OCI-M2 (cell line): ENCODE data around the gene SMYD3.
"Not testable (repeated sequence)": the region's sequence is repeated elsewhere in the genome, so short reads cannot be mapped to it uniquely, and the experiment has no call there.

ENCODE experiments used
- DNase-seq: peaks from one replicate; lab custom pipeline; 2025; ENCODE audit not compliant: unreplicated experiment; lab: John Stamatoyannopoulos, UW

Gene SMYD3

GRCh38 chr1:245971711-245972085, 535.4 kb downstream of the SMYD3 start:
- no peak for DNase-seq

GRCh38 chr1:245971076-245971710, 535.9 kb downstream of the SMYD3 start:
- DNase-seq: not testable (repeated sequence)

- DNase-seq: no peak
These were observed 537.8 kb downstream of the SMYD3 start for GRCh38 chr1:245969283-245969682.

GRCh38 chr1:245968775-245969174, 538.3 kb downstream of the SMYD3 start:
- DNase-seq: no peak

GRCh38 chr1:245965398-245965797, 541.7 kb downstream of the SMYD3 start:
- DNase-seq: no peak

- no peak for DNase-seq
These were observed 543.4 kb downstream of the SMYD3 start for GRCh38 chr1:245963649-245964048.

- DNase-seq: no peak
These were observed 544.6 kb downstream of the SMYD3 start for GRCh38 chr1:245962453-245962852.

- no peak for DNase-seq
These were observed 545.9 kb downstream of the SMYD3 start for GRCh38 chr1:245961137-245961540.

- DNase-seq: no peak
These were observed 546.9 kb downstream of the SMYD3 start for GRCh38 chr1:245960171-245960570.

GRCh38 chr1:245958016-245958415, 549.1 kb downstream of the SMYD3 start:
- DNase-seq: no peak

- DNase-seq: no peak
These were observed 549.7 kb downstream of the SMYD3 start for GRCh38 chr1:245957427-245957826.

GRCh38 chr1:245956225-245956624, 550.9 kb downstream of the SMYD3 start:
- DNase-seq: no peak

- no peak for DNase-seq
These were observed 553.0 kb downstream of the SMYD3 start for GRCh38 chr1:245953876-245954660.

GRCh38 chr1:245952383-245953026, 554.6 kb downstream of the SMYD3 start:
- no peak for DNase-seq

- no peak for DNase-seq
These were observed 558.3 kb downstream of the SMYD3 start for GRCh38 chr1:245948786-245949185.

- DNase-seq: no peak
These were observed 560.2 kb downstream of the SMYD3 start for GRCh38 chr1:245946905-245947304.

GRCh38 chr1:245945136-245945535, 561.9 kb downstream of the SMYD3 start:
- not testable (repeated sequence) for DNase-seq

GRCh38 chr1:245942856-245943255, 564.2 kb downstream of the SMYD3 start:
- no peak for DNase-seq

GRCh38 chr1:245941771-245942170, 565.3 kb downstream of the SMYD3 start:
- DNase-seq: not testable (repeated sequence)

- DNase-seq: no peak
These were observed 567.2 kb downstream of the SMYD3 start for GRCh38 chr1:245939756-245940345.

- no peak for DNase-seq
These were observed 569.0 kb downstream of the SMYD3 start for GRCh38 chr1:245938046-245938435.
